Measurements from ENCODE around the gene KCNK7. TPM values are rescaled to one million over a fixed set of nuclear protein-coding genes. Genes with fewer than 3 reads are reported as not detected.

KCNK7 gene
- total and polyA plus RNA-seq, 8 donors = 0.21 to 2.0 (median 0.48) TPM; not detected in 1

- no peak for ATAC-seq
- Histone ChIP-seq H3K9me3 (no peaks in the 10 kb centered on the region), H3K27ac (peak overlapping the region in 1 of 2 donors; percentile 23), H3K4me3 (no peak overlapping the region), H3K27me3 (no peaks in the 10 kb centered on the region), H3K36me3 (peaks cover 0 to 78% of the 10 kb centered on the region in 2 donors), H3K4me1 (peaks cover 6 to 38% of the 10 kb centered on the region in 2 donors)
- intact Hi-C loops (cut with DNase I) = loop anchor here in 1 of 2 donors (10.0 kb wide), 1 partner anchor 50 kb away; no protein-coding TSS in a partner anchor
- no peak for TF ChIP-seq CTCF (IDR thresholded peaks at IDR 0.05)
- DNase-seq = no peak
Observed at GRCh38 chr11:65595131-65595530, 469 bp downstream of the KCNK7 start.

- TF ChIP-seq CTCF (IDR thresholded peaks at IDR 0.05) = peak; percentile 22 to 57
- H3K4me3 ChIP-seq = no peak overlapping the region
- no peaks in the 10 kb centered on the region for H3K9me3 ChIP-seq
- no peaks in the 10 kb centered on the region for H3K27me3 ChIP-seq
- peak overlapping the region in 1 of 2 donors; percentile 11 for H3K27ac ChIP-seq
- ATAC-seq (peak; percentile 28), DNase-seq (no peak)
- H3K4me1 ChIP-seq = peaks cover 6 to 46% of the 10 kb centered on the region in 2 donors
- intact Hi-C loops (cut with DNase I) = loop anchor here in 1 of 2 donors (10.0 kb wide), 1 partner anchor 49 kb away; no protein-coding TSS in a partner anchor
- H3K36me3 ChIP-seq = peaks cover 0 to 78% of the 10 kb centered on the region in 2 donors
Observed at GRCh38 chr11:65593518-65594414, 1.8 kb downstream of the KCNK7 start.

GRCh38 chr11:65592858-65593517 is 2.6 kb downstream of the KCNK7 start:
- peaks cover 0 to 72% of the 10 kb centered on the region in 2 donors for H3K36me3 ChIP-seq
- no peak for TF ChIP-seq CTCF (IDR thresholded peaks at IDR 0.05)
- H3K4me1 ChIP-seq = peaks cover 9 to 53% of the 10 kb centered on the region in 2 donors
- H3K4me3 ChIP-seq = no peak overlapping the region
- H3K27me3 ChIP-seq = no peaks in the 10 kb centered on the region
- no peak for DNase-seq
- H3K27ac ChIP-seq = peak overlapping the region in 1 of 2 donors; percentile 69
- no peaks in the 10 kb centered on the region for H3K9me3 ChIP-seq
- intact Hi-C loops (cut with DNase I) = loop anchor here in 1 of 2 donors (10.0 kb wide), 1 partner anchor 48 kb away; no protein-coding TSS in a partner anchor
- no peak for ATAC-seq

GRCh38 chr11:65591939-65592857 is 3.4 kb downstream of the KCNK7 start:
- intact Hi-C loops (cut with DNase I) = loop anchor here in 1 of 2 donors (10.0 kb wide), 1 partner anchor 47 kb away; no protein-coding TSS in a partner anchor
- Histone ChIP-seq H3K36me3 (peaks cover 0 to 69% of the 10 kb centered on the region in 2 donors), H3K27me3 (no peaks in the 10 kb centered on the region), H3K27ac (peak overlapping the region; percentile 53 to 69), H3K9me3 (no peaks in the 10 kb centered on the region), H3K4me3 (peak overlapping the region in 1 of 2 donors; percentile 9), H3K4me1 (peaks cover 14 to 61% of the 10 kb centered on the region in 2 donors)
- DNase-seq (no peak), ATAC-seq (peak; percentile 49)
- TF ChIP-seq CTCF (IDR thresholded peaks at IDR 0.05) = no peak

All from left lung (tissue), 10 donors.